Liver (tissue), 3 donors: ENCODE results near the gene AGBL4.

Experiments
- RAD21 ChIP-seq, 2 donors: IDR thresholded peaks; 2 replicates each; pipeline ENCODE4 v1.6.1; 2016; ENCODE audit warnings: antibody characterized with exemption in 2 of 2, mild to moderate bottlenecking in 2 of 2
- YY1 ChIP-seq: IDR thresholded peaks from 2 replicates; pipeline ENCODE4 v1.6.1; 2016; ENCODE audit warnings: antibody characterized with exemption, mild to moderate bottlenecking
- TF ChIP-seq, protein P1 (sequence below): fragments of 150-350 bp; IDR thresholded peaks from 2 replicates; pipeline ENCODE4 v1.5.1; 2017; ENCODE audit warnings: improper control_type of control experiment, low read depth, low read length; ENCODE audit not compliant: missing input control
- TF ChIP-seq, protein P2 (sequence below): IDR thresholded peaks from 2 replicates; pipeline ENCODE4 v1.6.1; 2016; ENCODE audit warnings: antibody characterized with exemption
- TF ChIP-seq, protein P3 (sequence below): IDR thresholded peaks from 2 replicates; pipeline ENCODE4 v1.6.1; 2016; ENCODE audit warnings: antibody characterized with exemption, mild to moderate bottlenecking
- donor health status: healthy.
- donor health status: healthy.

DNA sequence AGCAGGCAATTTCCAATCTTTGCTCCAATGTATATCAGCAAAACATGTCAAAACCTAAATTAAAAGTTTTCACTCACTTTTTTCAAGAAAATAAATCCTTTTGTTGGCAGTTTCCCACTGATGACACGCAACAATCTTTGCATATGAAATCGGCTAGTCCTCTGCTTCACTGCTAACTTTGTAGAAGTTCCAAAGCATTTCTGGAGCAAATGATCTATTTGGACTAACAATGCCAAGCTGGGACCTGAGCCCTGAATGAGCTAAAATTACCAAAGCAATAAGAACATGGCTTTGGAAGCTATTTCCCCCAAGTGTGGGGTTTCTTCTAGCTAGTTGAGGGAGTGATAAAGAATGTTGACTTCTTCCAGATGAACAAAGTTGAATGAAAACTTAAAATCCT, 1252.2 kb downstream of the AGBL4 start:
- TF ChIP-seq, protein P1, sequence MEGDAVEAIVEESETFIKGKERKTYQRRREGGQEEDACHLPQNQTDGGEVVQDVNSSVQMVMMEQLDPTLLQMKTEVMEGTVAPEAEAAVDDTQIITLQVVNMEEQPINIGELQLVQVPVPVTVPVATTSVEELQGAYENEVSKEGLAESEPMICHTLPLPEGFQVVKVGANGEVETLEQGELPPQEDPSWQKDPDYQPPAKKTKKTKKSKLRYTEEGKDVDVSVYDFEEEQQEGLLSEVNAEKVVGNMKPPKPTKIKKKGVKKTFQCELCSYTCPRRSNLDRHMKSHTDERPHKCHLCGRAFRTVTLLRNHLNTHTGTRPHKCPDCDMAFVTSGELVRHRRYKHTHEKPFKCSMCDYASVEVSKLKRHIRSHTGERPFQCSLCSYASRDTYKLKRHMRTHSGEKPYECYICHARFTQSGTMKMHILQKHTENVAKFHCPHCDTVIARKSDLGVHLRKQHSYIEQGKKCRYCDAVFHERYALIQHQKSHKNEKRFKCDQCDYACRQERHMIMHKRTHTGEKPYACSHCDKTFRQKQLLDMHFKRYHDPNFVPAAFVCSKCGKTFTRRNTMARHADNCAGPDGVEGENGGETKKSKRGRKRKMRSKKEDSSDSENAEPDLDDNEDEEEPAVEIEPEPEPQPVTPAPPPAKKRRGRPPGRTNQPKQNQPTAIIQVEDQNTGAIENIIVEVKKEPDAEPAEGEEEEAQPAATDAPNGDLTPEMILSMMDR = no peak
- TF ChIP-seq RAD21 (IDR thresholded peaks at IDR 0.05) = no peak
- TF ChIP-seq, protein P2, sequence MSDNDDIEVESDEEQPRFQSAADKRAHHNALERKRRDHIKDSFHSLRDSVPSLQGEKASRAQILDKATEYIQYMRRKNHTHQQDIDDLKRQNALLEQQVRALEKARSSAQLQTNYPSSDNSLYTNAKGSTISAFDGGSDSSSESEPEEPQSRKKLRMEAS = no peak
- TF ChIP-seq YY1 = no peak
- TF ChIP-seq, protein P3, sequence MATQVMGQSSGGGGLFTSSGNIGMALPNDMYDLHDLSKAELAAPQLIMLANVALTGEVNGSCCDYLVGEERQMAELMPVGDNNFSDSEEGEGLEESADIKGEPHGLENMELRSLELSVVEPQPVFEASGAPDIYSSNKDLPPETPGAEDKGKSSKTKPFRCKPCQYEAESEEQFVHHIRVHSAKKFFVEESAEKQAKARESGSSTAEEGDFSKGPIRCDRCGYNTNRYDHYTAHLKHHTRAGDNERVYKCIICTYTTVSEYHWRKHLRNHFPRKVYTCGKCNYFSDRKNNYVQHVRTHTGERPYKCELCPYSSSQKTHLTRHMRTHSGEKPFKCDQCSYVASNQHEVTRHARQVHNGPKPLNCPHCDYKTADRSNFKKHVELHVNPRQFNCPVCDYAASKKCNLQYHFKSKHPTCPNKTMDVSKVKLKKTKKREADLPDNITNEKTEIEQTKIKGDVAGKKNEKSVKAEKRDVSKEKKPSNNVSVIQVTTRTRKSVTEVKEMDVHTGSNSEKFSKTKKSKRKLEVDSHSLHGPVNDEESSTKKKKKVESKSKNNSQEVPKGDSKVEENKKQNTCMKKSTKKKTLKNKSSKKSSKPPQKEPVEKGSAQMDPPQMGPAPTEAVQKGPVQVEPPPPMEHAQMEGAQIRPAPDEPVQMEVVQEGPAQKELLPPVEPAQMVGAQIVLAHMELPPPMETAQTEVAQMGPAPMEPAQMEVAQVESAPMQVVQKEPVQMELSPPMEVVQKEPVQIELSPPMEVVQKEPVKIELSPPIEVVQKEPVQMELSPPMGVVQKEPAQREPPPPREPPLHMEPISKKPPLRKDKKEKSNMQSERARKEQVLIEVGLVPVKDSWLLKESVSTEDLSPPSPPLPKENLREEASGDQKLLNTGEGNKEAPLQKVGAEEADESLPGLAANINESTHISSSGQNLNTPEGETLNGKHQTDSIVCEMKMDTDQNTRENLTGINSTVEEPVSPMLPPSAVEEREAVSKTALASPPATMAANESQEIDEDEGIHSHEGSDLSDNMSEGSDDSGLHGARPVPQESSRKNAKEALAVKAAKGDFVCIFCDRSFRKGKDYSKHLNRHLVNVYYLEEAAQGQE = no peak
